B cell (primary cell): ENCODE data around the gene ID3. TPM values are rescaled to one million over a fixed set of nuclear protein-coding genes. Genes with fewer than 3 reads are reported as not detected.

Experiments
- ATAC-seq: fragments of 200-7000 bp; cut with Tn5 transposase; one replicate; pipeline ENCODE4 v1.10.0; 2021; ENCODE audit warnings: low read depth, mild to moderate bottlenecking, moderate number of reproducible peaks, moderate library complexity
- CTCF ChIA-PET: fragments of 350-600 bp; sonication (Branson Sonifier 250); formaldehyde crosslinking; loops from one replicate; lab custom pipeline; 2021; ENCODE audit warnings: antibody characterized with exemption, inconsistent platforms; lab: Charles Lee
- POLR2A ChIA-PET: fragments of 350-600 bp; sonication (Branson Sonifier 250); formaldehyde crosslinking; loops from one replicate; lab custom pipeline; 2021; ENCODE audit warnings: antibody characterized with exemption; lab: Charles Lee
- DNase-seq: peaks from one replicate; pipeline ENCODE4 v3.0.0; 2013
- H2AFZ ChIP-seq: 2 replicates; pipeline ENCODE4 v1.6.1; 2012; ENCODE audit warnings: mild to moderate bottlenecking, low read depth, low read length; ENCODE audit not compliant: insufficient read depth, poor library complexity, severe bottlenecking
- H3K27ac ChIP-seq, 2 donors: 1 replicate in 1 of 2; 2 replicates in 1 of 2; pipeline ENCODE4 v1.5.1; 2012 to 2013; ENCODE audit warnings: low read length in 2 of 2, mild to moderate bottlenecking in 2 of 2, moderate library complexity in 1 of 2
- H3K27me3 ChIP-seq, 4 experiments: fragments of 200-600 bp in 1 of 4; sonication (generic) in 1 of 4; replicated peaks in 1 of 4; 1 replicate in 2 of 4; 2 replicates in 2 of 4; pipeline versions ENCODE4 v1.6.1 to v1.7.0; 2013 to 2016; ENCODE audit warnings: low read length in 3 of 4, mild to moderate bottlenecking in 2 of 4, mixed read lengths in 1 of 4, moderate library complexity in 1 of 4; ENCODE audit not compliant: insufficient read depth in 4 of 4, control insufficient read depth in 3 of 4; ENCODE audit errors: control extremely low read depth in 1 of 4
- H3K36me3 ChIP-seq, 2 experiments: replicated peaks in 1 of 2; 1 replicate in 1 of 2; 2 replicates in 1 of 2; pipeline versions ENCODE4 v1.6.1 to v1.7.1; 2013; ENCODE audit warnings: low read length in 1 of 2; ENCODE audit not compliant: insufficient read depth in 2 of 2, control insufficient read depth in 1 of 2; ENCODE audit errors: control extremely low read depth in 1 of 2, extremely low read depth in 1 of 2
- H3K4me1 ChIP-seq, 2 donors: fragments of 200-600 bp in 1 of 2; sonication (generic) in 1 of 2; 1 replicate in 1 of 2; 2 replicates in 1 of 2; pipeline versions ENCODE4 v1.5.1 to v1.6.1; 2013 to 2017; ENCODE audit warnings: low read length in 2 of 2; ENCODE audit not compliant: control insufficient read depth in 2 of 2, insufficient read depth in 2 of 2
- H3K4me2 ChIP-seq: replicated peaks from 2 replicates; pipeline ENCODE3; 2012; ENCODE audit warnings: mild to moderate bottlenecking, low read depth, low read length; ENCODE audit not compliant: poor library complexity, severe bottlenecking
- H3K4me3 ChIP-seq, 5 experiments: fragments of 200-600 bp in 1 of 5; sonication (generic) in 1 of 5; 1 replicate in 3 of 5; 2 replicates in 2 of 5; pipeline versions ENCODE4 v1.5.1 to v1.7.0; 2011 to 2016; ENCODE audit warnings: low read length in 4 of 5, mild to moderate bottlenecking in 4 of 5, low read depth in 2 of 5, control low read depth in 1 of 5, moderate library complexity in 1 of 5; ENCODE audit not compliant: insufficient read depth in 1 of 5; ENCODE audit errors: control extremely low read depth in 1 of 5, extremely low read depth in 1 of 5
- H3K79me2 ChIP-seq: fragments of 200-600 bp; sonication (generic); one replicate; pipeline ENCODE4 v1.6.0; 2016; ENCODE audit warnings: low read length; ENCODE audit not compliant: control insufficient read depth, insufficient read depth
- H3K9ac ChIP-seq: fragments of 200-600 bp; sonication (generic); 2 replicates; pipeline ENCODE4 v1.6.1; 2017; ENCODE audit warnings: mild to moderate bottlenecking, low read length, moderate library complexity
- H3K9me3 ChIP-seq, 3 donors: one replicate each; pipeline versions ENCODE4 v1.6.1 to v1.7.1; 2013; ENCODE audit warnings: low read length in 2 of 3; ENCODE audit not compliant: control insufficient read depth in 2 of 3, insufficient read depth in 1 of 3; ENCODE audit errors: control extremely low read depth in 1 of 3
- H4K20me1 ChIP-seq: 2 replicates; pipeline ENCODE4 v1.6.0; 2012; ENCODE audit warnings: mild to moderate bottlenecking, low read length; ENCODE audit not compliant: insufficient read depth, control insufficient read depth, poor library complexity, severe bottlenecking
- H3K27ac Mint-ChIP-seq: one replicate; pipeline ENCODE4 v1.8.0; 2021; ENCODE audit warnings: mixed read lengths
- H3K27me3 Mint-ChIP-seq: one replicate; pipeline ENCODE4 v1.8.0; 2021; ENCODE audit warnings: mixed read lengths
- H3K4me1 Mint-ChIP-seq: one replicate; pipeline ENCODE4 v1.8.0; 2021; ENCODE audit warnings: mixed read lengths
- H3K4me3 Mint-ChIP-seq: one replicate; pipeline ENCODE4 v1.8.0; 2021; ENCODE audit warnings: mixed read lengths
- H3K9me3 Mint-ChIP-seq: one replicate; pipeline ENCODE4 v1.8.0; 2022; ENCODE audit warnings: mixed read lengths; ENCODE audit not compliant: insufficient read depth
- CTCF ChIP-seq: fragments of 200-600 bp; IDR thresholded peaks from one replicate; pipeline ENCODE4 v1.8.0; 2022; ENCODE audit warnings: antibody characterized with exemption, mild to moderate bottlenecking
- EZH2 ChIP-seq: IDR thresholded peaks from 2 replicates; pipeline ENCODE4 v1.6.1; 2012; ENCODE audit warnings: borderline replicate concordance, low read depth, mild to moderate bottlenecking, moderate library complexity, low read length; ENCODE audit not compliant: insufficient read depth, poor library complexity, severe bottlenecking
- WGBS: methylation state at CpG from one replicate; pipeline ENCODE4 v1.1.5; 2013; ENCODE audit warnings: missing lambda C conversion rate; ENCODE audit not compliant: insufficient coverage; 5-methylcytosine and 5-hydroxymethylcytosine counted together
- intact Hi-C: fragments of 100-400 bp; cut with micrococcal nuclease; formaldehyde crosslinking; loops from one replicate; pipeline ENCODE4 v1.10.0; 2022
- polyA plus RNA-seq: library from polyadenylated mRNA; depleted of rRNA; stranded (reverse); fragments of >200 nt; gene quantifications from 2 replicates; pipeline ENCODE4 v1.2.3, GENCODE V29; 2012
- total RNA-seq, 2 donors: library from RNA; stranded (reverse); fragments of 120-200 nt in 1 of 2; gene quantifications; 1 replicate in 1 of 2; 2 replicates in 1 of 2; pipeline versions ENCODE4 v1.2.3 to v1.2.4, GENCODE V29; 2013 to 2022

ID3 gene
- total and polyA plus RNA-seq, 2 donors (not counting 1 experiment from before 2014, with no cell fraction given): 212 to 367 TPM

GRCh38 chr1:23601968-23602876 is 42.9 kb upstream of the ID3 start:
- peak overlapping the region; percentile 35 to 61 for H3K27ac ChIP-seq
- POLR2A ChIA-PET: interaction anchor here (0.9 to 7.3 kb wide), 6 partner anchors 10 to 47 kb away, joined by 3 to 43 read pairs (median 4); partner anchors contain the start of gene ID3
- DNase-seq: no peak
- H3K27me3 ChIP-seq: no peaks in the 10 kb centered on the region
- H3K4me1 Mint-ChIP-seq: peaks cover 68% of the 10 kb centered on the region
- H3K9me3 Mint-ChIP-seq: no peaks in the 10 kb centered on the region
- intact Hi-C loops: loop anchor here (1.0 kb wide), 1 partner anchor 11 kb away; no protein-coding TSS in a partner anchor
- no peak for ATAC-seq
- H3K27me3 Mint-ChIP-seq: no peaks in the 10 kb centered on the region
- WGBS: 12% methylated on average over 3 of the region's 10 CpGs
- peak overlapping the region; percentile 52 for H3K4me2 ChIP-seq
- H3K4me3 Mint-ChIP-seq: peak overlapping the region; percentile 59
- TF ChIP-seq EZH2: no peak
- no peak for TF ChIP-seq CTCF
- no peaks in the 10 kb centered on the region for H3K9me3 ChIP-seq
- H4K20me1 ChIP-seq: no peaks in the 10 kb centered on the region
- peaks cover 22% of the 10 kb centered on the region for H3K79me2 ChIP-seq
- peaks cover 66 to 73% of the 10 kb centered on the region in 2 donors for H3K4me1 ChIP-seq
- H3K27ac Mint-ChIP-seq: peak overlapping the region; percentile 84
- H2AFZ ChIP-seq: peak overlapping the region; percentile 71
- H3K36me3 ChIP-seq: no peaks in the 10 kb centered on the region
- H3K4me3 ChIP-seq: peak overlapping the region in 1 of 5 experiments; percentile 1
- CTCF ChIA-PET: interaction anchor here (1.0 to 15.1 kb wide), 9 partner anchors 8 to 57 kb away, joined by 3 to 250 read pairs (median 3); partner anchors contain the start of gene ID3
- peak overlapping the region; percentile 44 for H3K9ac ChIP-seq
